ENCODE measurements around the gene GPR176. TPM values are rescaled to one million over a fixed set of nuclear protein-coding genes. Genes with fewer than 3 reads are reported as not detected.
"Not testable (repeated sequence)": the region's sequence is repeated elsewhere in the genome, so short reads cannot be mapped to it uniquely, and the experiment has no call there.

The GPR176 gene
- total RNA-seq, 1 donor from 2014 or later, result 0.33 TPM

GRCh38 chr15:39893051-39893450 lies 27.0 kb downstream of the GPR176 start:
- H3K4me1 Mint-ChIP-seq; H3K27ac Mint-ChIP-seq; DNase-seq; H3K9me3 Mint-ChIP-seq; H3K36me3 Mint-ChIP-seq (ENCODE audit: low read depth); intact Hi-C loops (cut with micrococcal nuclease); H3K4me3 Mint-ChIP-seq: not testable (repeated sequence)
- peaks cover 13% of the 10 kb centered on the region for H3K27me3 Mint-ChIP-seq

- Mint-ChIP-seq H3K27ac (no peak overlapping the region), H3K36me3 (ENCODE audit: low read depth) (no peaks in the 10 kb centered on the region), H3K9me3 (no peaks in the 10 kb centered on the region), H3K4me1 (no peaks in the 10 kb centered on the region), H3K27me3 (peaks cover 16% of the 10 kb centered on the region), H3K4me3 (no peak overlapping the region)
- intact Hi-C loops (cut with micrococcal nuclease), result no loop called here
- DNase-seq, result no peak
These were observed 27.6 kb downstream of the GPR176 start for GRCh38 chr15:39892418-39892817.

GRCh38 chr15:39890621-39891020 lies 29.4 kb downstream of the GPR176 start:
- no peaks in the 10 kb centered on the region for H3K36me3 Mint-ChIP-seq (ENCODE audit: low read depth)
- H3K9me3 Mint-ChIP-seq, result no peaks in the 10 kb centered on the region
- intact Hi-C loops (cut with micrococcal nuclease), result no loop called here
- no peak overlapping the region for H3K4me3 Mint-ChIP-seq
- no peak for DNase-seq
- H3K4me1 Mint-ChIP-seq, result no peaks in the 10 kb centered on the region
- H3K27me3 Mint-ChIP-seq, result peaks cover 10% of the 10 kb centered on the region
- H3K27ac Mint-ChIP-seq, result no peak overlapping the region

GRCh38 chr15:39889601-39890000 lies 30.5 kb downstream of the GPR176 start:
- intact Hi-C loops (cut with micrococcal nuclease), result no loop called here
- H3K27ac Mint-ChIP-seq, result no peak overlapping the region
- peaks cover 13% of the 10 kb centered on the region for H3K27me3 Mint-ChIP-seq

GRCh38 chr15:39888809-39889208 lies 31.3 kb downstream of the GPR176 start:
- Mint-ChIP-seq H3K36me3 (ENCODE audit: low read depth) (no peaks in the 10 kb centered on the region), H3K27me3 (peaks cover 19% of the 10 kb centered on the region), H3K4me1 (no peaks in the 10 kb centered on the region), H3K4me3 (no peak overlapping the region), H3K27ac (no peak overlapping the region), H3K9me3 (no peaks in the 10 kb centered on the region)
- intact Hi-C loops (cut with micrococcal nuclease), result no loop called here
- no peak for DNase-seq

More at GRCh38 chr15:39889601-39890000, 30.5 kb downstream of the GPR176 start:
- no peak overlapping the region for H3K4me3 Mint-ChIP-seq
- H3K9me3 Mint-ChIP-seq, result no peaks in the 10 kb centered on the region
- H3K36me3 Mint-ChIP-seq (ENCODE audit: low read depth), result no peaks in the 10 kb centered on the region
- no peaks in the 10 kb centered on the region for H3K4me1 Mint-ChIP-seq
- no peak for DNase-seq

GRCh38 chr15:39888243-39888642 lies 31.8 kb downstream of the GPR176 start:
- no peaks in the 10 kb centered on the region for H3K36me3 Mint-ChIP-seq (ENCODE audit: low read depth)
- no peak for DNase-seq
- peaks cover 20% of the 10 kb centered on the region for H3K27me3 Mint-ChIP-seq
- H3K9me3 Mint-ChIP-seq, result no peaks in the 10 kb centered on the region
- no peak overlapping the region for H3K4me3 Mint-ChIP-seq
- no peaks in the 10 kb centered on the region for H3K4me1 Mint-ChIP-seq
- H3K27ac Mint-ChIP-seq, result no peak overlapping the region
- intact Hi-C loops (cut with micrococcal nuclease), result no loop called here

GRCh38 chr15:39887832-39888231 lies 32.2 kb downstream of the GPR176 start:
- no peak overlapping the region for H3K4me3 Mint-ChIP-seq
- no peak overlapping the region for H3K27ac Mint-ChIP-seq
- DNase-seq, result peak; percentile 59
- H3K36me3 Mint-ChIP-seq (ENCODE audit: low read depth), result no peaks in the 10 kb centered on the region
- intact Hi-C loops (cut with micrococcal nuclease), result no loop called here
- H3K4me1 Mint-ChIP-seq, result no peaks in the 10 kb centered on the region
- peaks cover 22% of the 10 kb centered on the region for H3K27me3 Mint-ChIP-seq
- no peaks in the 10 kb centered on the region for H3K9me3 Mint-ChIP-seq

- intact Hi-C loops (cut with micrococcal nuclease), result no loop called here
- Mint-ChIP-seq H3K36me3 (ENCODE audit: low read depth) (no peaks in the 10 kb centered on the region), H3K9me3 (no peaks in the 10 kb centered on the region), H3K4me1 (no peaks in the 10 kb centered on the region), H3K27ac (no peak overlapping the region), H3K27me3 (peaks cover 26% of the 10 kb centered on the region), H3K4me3 (no peak overlapping the region)
- no peak for DNase-seq
These were observed 32.9 kb downstream of the GPR176 start for GRCh38 chr15:39887211-39887610.

GRCh38 chr15:39886418-39886817 lies 33.6 kb downstream of the GPR176 start:
- Mint-ChIP-seq H3K36me3 (ENCODE audit: low read depth) (no peaks in the 10 kb centered on the region), H3K27me3 (peaks cover 30% of the 10 kb centered on the region), H3K27ac (no peak overlapping the region), H3K4me1 (no peaks in the 10 kb centered on the region), H3K4me3 (no peak overlapping the region), H3K9me3 (no peaks in the 10 kb centered on the region)
- intact Hi-C loops (cut with micrococcal nuclease), result no loop called here
- DNase-seq, result no peak

GRCh38 chr15:39885099-39885777 lies 34.8 kb downstream of the GPR176 start:
- Mint-ChIP-seq H3K36me3 (ENCODE audit: low read depth) (no peaks in the 10 kb centered on the region), H3K9me3 (no peaks in the 10 kb centered on the region), H3K4me1 (no peaks in the 10 kb centered on the region), H3K27me3 (peaks cover 29% of the 10 kb centered on the region), H3K4me3 (no peak overlapping the region), H3K27ac (no peak overlapping the region)
- DNase-seq, result no peak
- intact Hi-C loops (cut with micrococcal nuclease), result no loop called here

- intact Hi-C loops (cut with micrococcal nuclease), result no loop called here
- Mint-ChIP-seq H3K36me3 (ENCODE audit: low read depth) (no peaks in the 10 kb centered on the region), H3K27me3 (peaks cover 28% of the 10 kb centered on the region), H3K4me1 (no peaks in the 10 kb centered on the region), H3K4me3 (no peak overlapping the region), H3K9me3 (no peaks in the 10 kb centered on the region), H3K27ac (no peak overlapping the region)
- no peak for DNase-seq
These were observed 35.7 kb downstream of the GPR176 start for GRCh38 chr15:39884351-39884750.

GRCh38 chr15:39882602-39883001 lies 37.5 kb downstream of the GPR176 start:
- H3K36me3 Mint-ChIP-seq (ENCODE audit: low read depth), result no peaks in the 10 kb centered on the region
- H3K27me3 Mint-ChIP-seq, result peaks cover 24% of the 10 kb centered on the region
- H3K27ac Mint-ChIP-seq, result no peak overlapping the region
- H3K4me3 Mint-ChIP-seq, result no peak overlapping the region
- no peak for DNase-seq
- H3K4me1 Mint-ChIP-seq, result no peaks in the 10 kb centered on the region
- intact Hi-C loops (cut with micrococcal nuclease), result no loop called here
- no peaks in the 10 kb centered on the region for H3K9me3 Mint-ChIP-seq

GRCh38 chr15:39881790-39882189 lies 38.3 kb downstream of the GPR176 start:
- Mint-ChIP-seq H3K27me3 (peaks cover 27% of the 10 kb centered on the region), H3K27ac (no peak overlapping the region), H3K9me3 (no peaks in the 10 kb centered on the region)

GRCh38 chr15:39880718-39881387 lies 39.2 kb downstream of the GPR176 start:
- Mint-ChIP-seq H3K4me3 (no peak overlapping the region), H3K36me3 (ENCODE audit: low read depth) (no peaks in the 10 kb centered on the region), H3K27ac (no peak overlapping the region), H3K9me3 (no peaks in the 10 kb centered on the region), H3K27me3 (peaks cover 27% of the 10 kb centered on the region), H3K4me1 (no peaks in the 10 kb centered on the region)
- intact Hi-C loops (cut with micrococcal nuclease), result no loop called here
- no peak for DNase-seq

More at GRCh38 chr15:39881790-39882189, 38.3 kb downstream of the GPR176 start:
- Mint-ChIP-seq H3K4me1 (no peaks in the 10 kb centered on the region), H3K36me3 (ENCODE audit: low read depth) (no peaks in the 10 kb centered on the region), H3K4me3 (no peak overlapping the region)
- intact Hi-C loops (cut with micrococcal nuclease), result no loop called here
- DNase-seq, result no peak
